HepG2 (cell line): Measurements from ENCODE around the gene ABHD18. TPM values are rescaled to one million over a fixed set of nuclear protein-coding genes. Genes with fewer than 3 reads are reported as not detected.

Source experiments
- ATAC-seq: fragments of 200-7000 bp; cut with Tn5 transposase; 3 replicates; pipeline ENCODE4 v1.9.1; 2020; ENCODE audit warnings: mild to moderate bottlenecking, moderate library complexity
- BruUV-seq: library from RNA; stranded (reverse); fragments of 400-500 nt; replicated peaks from 2 replicates; lab custom pipeline; 2021; lab: Mats Ljungman, UMichigan
- CTCF ChIA-PET: fragments of 300-600 bp; formaldehyde crosslinking; extraction: SDS; loops from one replicate; lab custom pipeline; 2021; ENCODE audit warnings: low total read pairs, inconsistent platforms, low intra/inter-chr PET ratio; lab: Yijun Ruan, JAX
- POLR2A ChIA-PET: fragments of 350-600 bp; sonication (Branson Sonifier 250); formaldehyde crosslinking; loops from one replicate; lab custom pipeline; 2020; ENCODE audit warnings: antibody characterized with exemption, inconsistent platforms; lab: Yijun Ruan, JAX
- DNase-seq: peaks from one replicate; pipeline ENCODE4 v3.0.0-alpha.2; 2015; ENCODE audit warnings: low spot score
- FAIRE-seq: peaks from 3 replicates; lab custom pipeline; 2011; peaks lifted over from hg19 to GRCh38; lab: Jason Lieb, UNC
- H2AFZ ChIP-seq: one replicate; pipeline ENCODE4 v1.6.1; 2011; ENCODE audit warnings: low read length, inconsistent platforms
- H3K27ac ChIP-seq: fragments of 300-600 bp; 3 replicates; pipeline ENCODE4 v1.8.0; 2011; ENCODE audit warnings: mixed run types, mild to moderate bottlenecking, mixed read lengths, low read length, inconsistent platforms; ENCODE audit not compliant: insufficient read depth; ENCODE audit errors: extremely low read length
- H3K27me3 ChIP-seq, 2 experiments: fragments of 200-600 bp in 1 of 2; 2 replicates in 1 of 2; 3 replicates in 1 of 2; pipeline versions ENCODE4 v1.6.0 to v1.8.0; 2011; ENCODE audit warnings: low read length in 2 of 2, mild to moderate bottlenecking in 2 of 2, moderate library complexity in 2 of 2, inconsistent platforms in 1 of 2; ENCODE audit not compliant: insufficient read depth in 2 of 2, control insufficient read depth in 1 of 2
- H3K36me3 ChIP-seq, 2 experiments: fragments of 200-600 bp in 1 of 2; replicated peaks in 1 of 2; 2 replicates in 1 of 2; 3 replicates in 1 of 2; pipeline versions ENCODE4 v1.5.1 to v1.8.0; 2011; ENCODE audit warnings: low read length in 2 of 2, inconsistent platforms in 1 of 2; ENCODE audit not compliant: insufficient read depth in 2 of 2, control insufficient read depth in 1 of 2
- H3K4me1 ChIP-seq: 2 replicates; pipeline ENCODE4 v1.5.1; 2012; ENCODE audit warnings: low read length, inconsistent platforms; ENCODE audit not compliant: insufficient read depth
- H3K4me2 ChIP-seq: 2 replicates; pipeline ENCODE4 v1.6.0; 2011; ENCODE audit warnings: low read depth, low read length, inconsistent platforms
- H3K4me3 ChIP-seq, 3 experiments: fragments of 200-600 bp in 1 of 3; sonication (generic), shearing (Covaris generic) in 1 of 3; replicated peaks in 1 of 3; 2 replicates each; pipeline ENCODE4 v1.5.1; 2011 to 2016; ENCODE audit warnings: low read length in 3 of 3, inconsistent platforms in 2 of 3, low read depth in 2 of 3, mild to moderate bottlenecking in 2 of 3, control low read depth in 1 of 3, mixed read lengths in 1 of 3; ENCODE audit not compliant: insufficient read depth in 1 of 3
- H3K79me2 ChIP-seq: one replicate; pipeline ENCODE4 v1.6.1; 2011; ENCODE audit warnings: low read length, inconsistent platforms; ENCODE audit not compliant: insufficient read depth
- H3K9ac ChIP-seq: 2 replicates; pipeline ENCODE4 v1.6.0; 2011; ENCODE audit warnings: mild to moderate bottlenecking, low read depth, low read length, inconsistent platforms; ENCODE audit not compliant: insufficient read depth
- H3K9me3 ChIP-seq: 2 replicates; pipeline ENCODE4 v1.5.1; 2012; ENCODE audit warnings: mild to moderate bottlenecking, low read length
- H4K20me1 ChIP-seq: 2 replicates; pipeline ENCODE4 v1.6.0; 2011; ENCODE audit warnings: inconsistent platforms, mild to moderate bottlenecking, low read length, moderate library complexity; ENCODE audit not compliant: insufficient read depth
- AFF4 ChIP-seq: sonication (generic); formaldehyde crosslinking; IDR thresholded peaks from 2 replicates; pipeline ENCODE4 v1.4.0; 2020; ENCODE audit warnings: missing genetic modification reagents
- BATF2 ChIP-seq: sonication (generic); formaldehyde crosslinking; IDR thresholded peaks from 2 replicates; pipeline ENCODE4 v1.8.0; 2022; ENCODE audit warnings: mild to moderate bottlenecking, missing genetic modification reagents, moderate library complexity
- KDM4B ChIP-seq: sonication (generic); formaldehyde crosslinking; IDR thresholded peaks from 2 replicates; pipeline ENCODE4 v1.4.0; 2020; ENCODE audit warnings: missing genetic modification reagents
- KMT2A ChIP-seq: sonication (generic); formaldehyde crosslinking; IDR thresholded peaks from 2 replicates; pipeline ENCODE4 v1.4.0; 2020; ENCODE audit warnings: missing genetic modification reagents
- NCOA2 ChIP-seq: sonication (generic); formaldehyde crosslinking; IDR thresholded peaks from 2 replicates; pipeline ENCODE4 v1.8.0; 2022; ENCODE audit warnings: inconsistent platforms
- NFE2 ChIP-seq: sonication (generic); formaldehyde crosslinking; IDR thresholded peaks from 2 replicates; pipeline ENCODE4 v1.4.0; 2020; ENCODE audit warnings: missing genetic modification reagents
- ZNF292 ChIP-seq: sonication (generic); formaldehyde crosslinking; IDR thresholded peaks from 2 replicates; pipeline ENCODE4 v1.8.1; 2022; ENCODE audit warnings: mild to moderate bottlenecking, low read depth, missing genetic modification reagents, borderline replicate concordance
- ZNF383 ChIP-seq: sonication (generic); formaldehyde crosslinking; IDR thresholded peaks from 2 replicates; pipeline ENCODE4 v1.4.0; 2020; ENCODE audit warnings: missing genetic modification reagents, mild to moderate bottlenecking, borderline replicate concordance
- ZNF431 ChIP-seq: sonication (generic); formaldehyde crosslinking; IDR thresholded peaks from 2 replicates; pipeline ENCODE4 v1.9.0; 2022; ENCODE audit warnings: missing genetic modification reagents, low read depth, mild to moderate bottlenecking, borderline replicate concordance
- ZNF567 ChIP-seq: sonication (generic); formaldehyde crosslinking; IDR thresholded peaks from 2 replicates; pipeline ENCODE4 v1.8.1; 2023; ENCODE audit warnings: mild to moderate bottlenecking, missing genetic modification reagents, borderline replicate concordance
- ZNF674 ChIP-seq: sonication (generic); formaldehyde crosslinking; IDR thresholded peaks from 2 replicates; pipeline ENCODE4 v1.5.0; 2020; ENCODE audit warnings: low read depth, mild to moderate bottlenecking, missing genetic modification reagents
- ZNF703 ChIP-seq: sonication (generic); formaldehyde crosslinking; IDR thresholded peaks from 2 replicates; pipeline ENCODE4 v1.5.1; 2020; ENCODE audit warnings: missing genetic modification reagents, mild to moderate bottlenecking, moderate library complexity, borderline replicate concordance
- ZNF724P ChIP-seq: sonication (generic); formaldehyde crosslinking; IDR thresholded peaks from 2 replicates; pipeline ENCODE4 v1.8.0; 2022; ENCODE audit warnings: missing genetic modification reagents, borderline replicate concordance
- ZNF790 ChIP-seq: sonication (generic); formaldehyde crosslinking; IDR thresholded peaks from 2 replicates; pipeline ENCODE4 v1.8.0; 2022; ENCODE audit warnings: missing genetic modification reagents, mild to moderate bottlenecking, borderline replicate concordance
- WGBS: methylation state at CpG from one replicate; pipeline ENCODE4 v1.1.6; 2017; ENCODE audit warnings: low lambda C conversion rate; 5-methylcytosine and 5-hydroxymethylcytosine counted together
- in situ Hi-C: cut with HindIII; loops from 2 replicates; pipeline ENCODE4 v1.10.0; 2017; ENCODE audit warnings: low pct_unique_long_range_greater_than_20kb; ENCODE audit not compliant: extremely low pct_ligation_motif_present
- intact Hi-C: fragments of 100-400 bp; cut with micrococcal nuclease; formaldehyde crosslinking; loops from one replicate; pipeline ENCODE4 v1.10.0; 2022; ENCODE audit not compliant: unreplicated experiment
- polyA plus RNA-seq, 8 experiments: library from polyadenylated mRNA; depleted of rRNA in 3 of 8; stranded (reverse) in 7 of 8; unstranded in 1 of 8; fragments of >200 nt; fragmentation: Illumina TruSeq in 4 of 8; extraction: Trizol in 4 of 8; gene quantifications; 2 replicates each; pipeline versions ENCODE4 v1.2.1 to v1.2.3, GENCODE V29; 2011 to 2016; ENCODE audit warnings: low read depth in 4 of 8, missing spikeins in 1 of 8, mixed read lengths in 1 of 8; ENCODE audit not compliant: insufficient read depth in 1 of 8
- total RNA-seq, 5 experiments: library from RNA; depleted of rRNA; stranded (reverse); fragments of >200 nt; fragmentation: Illumina TruSeq; extraction: Trizol; gene quantifications; 2 replicates each; pipeline ENCODE4 v1.2.3, GENCODE V29; 2016; ENCODE audit warnings: low read depth in 1 of 5

Gene ABHD18
- total and polyA plus RNA-seq, 2 of the 13 experiments (the other 11 are each of a cell fraction or from before 2014, with no cell fraction given) = 5.5 to 16.3 TPM

GRCh38 chr4:127993151-127993550 lies 27.9 kb downstream of the ABHD18 start:
- no peak overlapping the region for H3K4me2 ChIP-seq
- TF ChIP-seq BATF2 (CRISPR knock-in tag) (no peak), ZNF567 (CRISPR knock-in tag) (no peak), KDM4B (CRISPR knock-in tag) (no peak), NCOA2 (no peak), ZNF383 (CRISPR knock-in tag) (no peak), ZNF292 (CRISPR knock-in tag) (no peak)
- intact Hi-C loops = no loop called here
- peaks cover 0 to 2% of the 10 kb centered on the region in 2 experiments; a peak in 1 of 5 replicates for H3K36me3 ChIP-seq
- no peaks in the 10 kb centered on the region for H3K27me3 ChIP-seq
- in situ Hi-C loops = no loop called here
- BruUV-seq = no TSS peak
- DNase-seq (no peak), ATAC-seq (no peak), FAIRE-seq (no peak)
- no peaks in the 10 kb centered on the region for H3K79me2 ChIP-seq
- ChIA-PET CTCF (no interaction called here), POLR2A (no interaction called here)
- H3K9ac ChIP-seq = no peak overlapping the region
- no peak overlapping the region for H2AFZ ChIP-seq
- H3K27ac ChIP-seq = no peak overlapping the region
- WGBS = 97% methylated on average over 2 of the region's 2 CpGs
- H3K4me3 ChIP-seq = no peak overlapping the region
- H3K9me3 ChIP-seq = no peaks in the 10 kb centered on the region
- no peaks in the 10 kb centered on the region for H3K4me1 ChIP-seq
- H4K20me1 ChIP-seq = no peaks in the 10 kb centered on the region

GRCh38 chr4:127995776-127996175 lies 30.6 kb downstream of the ABHD18 start:
- intact Hi-C loops = no loop called here
- no peaks in the 10 kb centered on the region for H3K27me3 ChIP-seq
- no peak overlapping the region for H2AFZ ChIP-seq
- H3K4me1 ChIP-seq = no peaks in the 10 kb centered on the region
- 97% methylated on average over 1 of the region's 1 CpG for WGBS
- no peaks in the 10 kb centered on the region for H4K20me1 ChIP-seq
- H3K79me2 ChIP-seq = no peaks in the 10 kb centered on the region
- H3K4me2 ChIP-seq = no peak overlapping the region
- DNase-seq = no peak
- POLR2A ChIA-PET = no interaction called here
- BruUV-seq = no TSS peak
- no peak overlapping the region for H3K9ac ChIP-seq
- H3K36me3 ChIP-seq = 0 out of 5 replicates have a peak, but pooled peaks cover 0 to 5% of the 10 kb centered on the region in 2 experiments
- FAIRE-seq = no peak
- no peak overlapping the region for H3K4me3 ChIP-seq
- in situ Hi-C loops = no loop called here
- ATAC-seq = no peak
- CTCF ChIA-PET = no interaction called here
- no peak overlapping the region for H3K27ac ChIP-seq
- H3K9me3 ChIP-seq = no peaks in the 10 kb centered on the region
- TF ChIP-seq ZNF431 (no peak), NFE2 (no peak), AFF4 (no peak), ZNF790 (CRISPR knock-in tag) (no peak), ZNF724P (CRISPR knock-in tag) (no peak), KMT2A (no peak), ZNF703 (CRISPR knock-in tag) (no peak), ZNF674 (no peak)
